ENCODE data around the gene CAV3.

DNA sequence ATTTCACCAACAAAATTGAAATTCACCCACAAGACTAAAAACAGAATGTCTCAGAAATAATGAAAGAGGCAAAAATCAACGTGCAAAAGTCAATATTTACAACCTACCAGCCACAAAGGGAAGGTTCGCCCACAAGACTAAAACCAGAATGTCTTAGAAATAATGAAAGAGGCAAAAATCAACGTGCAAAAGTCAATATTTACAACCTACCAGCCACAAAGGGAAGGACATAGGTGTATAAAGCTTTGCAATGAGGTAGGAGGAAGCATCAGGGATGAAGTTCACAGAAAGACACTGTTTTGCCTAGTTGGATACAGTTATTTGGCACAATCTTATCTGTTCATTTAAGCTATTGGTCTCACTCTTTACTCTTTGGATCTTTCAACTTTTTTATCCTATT lies 21.5 kb downstream of the CAV3 start:
- TF ChIP-seq POLR2A (IDR thresholded peaks at IDR 0.05; ENCODE audit: low read depth, low read length): no peak
- TF ChIP-seq POLR2AphosphoS5 (IDR thresholded peaks at IDR 0.05; ENCODE audit: low read depth, low read length): no peak
- TF ChIP-seq TAF1 (IDR thresholded peaks at IDR 0.05; ENCODE audit: borderline replicate concordance, low read depth, low read length): no peak

Measured in GM12892 (cell line).